HG03135 (cell line): Measurements from ENCODE around the gene SEC63.
"Not testable (repeated sequence)": the region's sequence is repeated elsewhere in the genome, so short reads cannot be mapped to it uniquely, and the experiment has no call there.

Source experiments
- ATAC-seq: cut with Tn5 transposase; IDR thresholded peaks from one replicate; pipeline ENCODE4 v1.9.1; 2021; ENCODE audit warnings: mild to moderate bottlenecking, moderate library complexity; ENCODE audit not compliant: unreplicated experiment

The SEC63 gene

GRCh38 chr6:107864226-107865127 lies 93.5 kb downstream of the SEC63 start:
- no peak for ATAC-seq

- no peak for ATAC-seq
Observed at GRCh38 chr6:107862383-107862782, 95.6 kb downstream of the SEC63 start.

GRCh38 chr6:107860963-107861362 lies 97.0 kb downstream of the SEC63 start:
- ATAC-seq = not testable (repeated sequence)

- ATAC-seq = not testable (repeated sequence)
Observed at GRCh38 chr6:107860144-107860543, 97.9 kb downstream of the SEC63 start.

- no peak for ATAC-seq
Observed at GRCh38 chr6:107853230-107853629, 104.8 kb downstream of the SEC63 start.

GRCh38 chr6:107849325-107849724 lies 108.7 kb downstream of the SEC63 start:
- no peak for ATAC-seq

GRCh38 chr6:107847844-107848802 lies 109.9 kb downstream of the SEC63 start:
- ATAC-seq = no peak

- no peak for ATAC-seq
Observed at GRCh38 chr6:107846262-107846795, 111.7 kb downstream of the SEC63 start.

- ATAC-seq = no peak
Observed at GRCh38 chr6:107845777-107846176, 112.2 kb downstream of the SEC63 start.

- no peak for ATAC-seq
Observed at GRCh38 chr6:107843400-107843799, 114.6 kb downstream of the SEC63 start.

GRCh38 chr6:107841275-107841670 lies 116.7 kb downstream of the SEC63 start:
- no peak for ATAC-seq

- ATAC-seq = no peak
Observed at GRCh38 chr6:107840636-107841274, 117.3 kb downstream of the SEC63 start.

GRCh38 chr6:107833136-107833535 lies 124.9 kb downstream of the SEC63 start:
- ATAC-seq = no peak

GRCh38 chr6:107832151-107833056 lies 125.6 kb downstream of the SEC63 start:
- no peak for ATAC-seq

- ATAC-seq = no peak
Observed at GRCh38 chr6:107830060-107830459, 127.9 kb downstream of the SEC63 start.

GRCh38 chr6:107827541-107827940 lies 130.5 kb downstream of the SEC63 start:
- no peak for ATAC-seq

- no peak for ATAC-seq
Observed at GRCh38 chr6:107823047-107823557, 134.9 kb downstream of the SEC63 start.

- ATAC-seq = peak; percentile 50
Observed at GRCh38 chr6:107822176-107823046, 135.6 kb downstream of the SEC63 start.

- ATAC-seq = no peak
Observed at GRCh38 chr6:107821591-107821990, 136.4 kb downstream of the SEC63 start.
